GM19239 (cell line): ENCODE data around the gene PON3.

Source experiments
- DNase-seq: peaks from one replicate; pipeline ENCODE4 v3.0.0; 2011; ENCODE audit warnings: low spot score; ENCODE audit not compliant: insufficient read length
- FAIRE-seq: peaks from 2 replicates; lab custom pipeline; 2011; peaks lifted over from hg19 to GRCh38; lab: Jason Lieb, UNC

The PON3 gene

GRCh38 chr7:95396136-95397032, at the start of gene PON3:
Gene PON3 (minus strand): TSS chr7:95396375. CDS start chr7:95396350, 25 bp downstream.
- no peak for DNase-seq
- FAIRE-seq = no peak

GRCh38 chr7:95444796-95445195, 48.6 kb upstream of the PON3 start:
- FAIRE-seq = no peak

GRCh38 chr7:95441042-95441823, 45.1 kb upstream of the PON3 start:
- DNase-seq (no peak), FAIRE-seq (no peak)

More at GRCh38 chr7:95444796-95445195, 48.6 kb upstream of the PON3 start:
- DNase-seq = no peak

GRCh38 chr7:95440394-95441038, 44.3 kb upstream of the PON3 start:
- no peak for FAIRE-seq
- no peak for DNase-seq

- FAIRE-seq (no peak), DNase-seq (no peak)
Observed at GRCh38 chr7:95436407-95436806, 40.2 kb upstream of the PON3 start.

GRCh38 chr7:95435422-95435780, 39.2 kb upstream of the PON3 start:
- FAIRE-seq (no peak), DNase-seq (no peak)

- DNase-seq (peak; percentile 56), FAIRE-seq (peak; percentile 84)
Observed at GRCh38 chr7:95434557-95435421, 38.6 kb upstream of the PON3 start, which contains the start of gene PON2. Gene PON2 (minus strand): TSS chr7:95435028. CDS start chr7:95434951, 77 bp downstream.

GRCh38 chr7:95433952-95434556, 37.9 kb upstream of the PON3 start:
- FAIRE-seq = no peak
- no peak for DNase-seq

GRCh38 chr7:95433129-95433528, 37.0 kb upstream of the PON3 start:
- no peak for FAIRE-seq

GRCh38 chr7:95432606-95433005, 36.4 kb upstream of the PON3 start:
- no peak for FAIRE-seq

More at GRCh38 chr7:95433129-95433528, 37.0 kb upstream of the PON3 start:
- DNase-seq = no peak

GRCh38 chr7:95430864-95431263, 34.7 kb upstream of the PON3 start:
- DNase-seq = no peak

More at GRCh38 chr7:95432606-95433005, 36.4 kb upstream of the PON3 start:
- DNase-seq = no peak

GRCh38 chr7:95429241-95429990, 33.2 kb upstream of the PON3 start:
- DNase-seq (no peak), FAIRE-seq (no peak)

More at GRCh38 chr7:95430864-95431263, 34.7 kb upstream of the PON3 start:
- FAIRE-seq = no peak

GRCh38 chr7:95427914-95428516, 31.8 kb upstream of the PON3 start:
- DNase-seq (no peak), FAIRE-seq (no peak)

GRCh38 chr7:95427166-95427565, 31.0 kb upstream of the PON3 start:
- no peak for DNase-seq
- no peak for FAIRE-seq

GRCh38 chr7:95425694-95426093, 29.5 kb upstream of the PON3 start:
- FAIRE-seq = no peak

GRCh38 chr7:95424716-95425115, 28.5 kb upstream of the PON3 start:
- FAIRE-seq (no peak), DNase-seq (no peak)

More at GRCh38 chr7:95425694-95426093, 29.5 kb upstream of the PON3 start:
- DNase-seq = no peak

- FAIRE-seq (no peak), DNase-seq (no peak)
Observed at GRCh38 chr7:95421847-95422444, 25.8 kb upstream of the PON3 start.
